GM21526 (cell line): ENCODE measurements around the gene C1orf216.
"Not testable (repeated sequence)": the region's sequence is repeated elsewhere in the genome, so short reads cannot be mapped to it uniquely, and the experiment has no call there.

Source experiments
- ATAC-seq: cut with Tn5 transposase; IDR thresholded peaks from one replicate; pipeline ENCODE4 v1.9.1; 2021; ENCODE audit warnings: moderate library complexity; ENCODE audit not compliant: unreplicated experiment, low FRiP score

C1orf216 gene, protein sequence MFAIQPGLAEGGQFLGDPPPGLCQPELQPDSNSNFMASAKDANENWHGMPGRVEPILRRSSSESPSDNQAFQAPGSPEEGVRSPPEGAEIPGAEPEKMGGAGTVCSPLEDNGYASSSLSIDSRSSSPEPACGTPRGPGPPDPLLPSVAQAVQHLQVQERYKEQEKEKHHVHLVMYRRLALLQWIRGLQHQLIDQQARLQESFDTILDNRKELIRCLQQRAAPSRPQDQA

GRCh38 chr1:35718492-35719336 is at the start of gene C1orf216:
Gene C1orf216, minus strand, starts transcription at chr1:35718884. Its CDS starts 2,563 bp downstream, at chr1:35716321.
- no peak for ATAC-seq

- no peak for ATAC-seq
Measured at GRCh38 chr1:35764283-35764682, 45.6 kb upstream of the C1orf216 start.

DNA sequence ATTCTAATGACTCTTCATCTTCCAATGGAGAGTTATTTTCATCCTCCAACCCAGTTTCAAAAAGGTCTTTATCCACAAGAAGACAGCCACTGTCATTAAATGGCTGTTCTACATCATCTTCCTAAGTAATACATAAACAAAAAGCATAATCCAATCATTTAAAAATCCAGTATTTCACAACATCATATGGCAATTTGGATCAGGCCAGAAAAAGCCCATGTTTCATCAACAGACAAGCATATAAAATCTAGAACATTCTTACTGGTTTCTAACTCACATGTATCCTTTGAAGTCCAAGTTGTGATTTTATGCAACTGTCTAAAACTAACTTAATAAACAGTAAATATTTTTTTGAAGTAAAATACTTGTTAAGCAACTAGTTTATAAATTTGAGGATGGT is 44.5 kb upstream of the C1orf216 start:
- no peak for ATAC-seq

GRCh38 chr1:35762141-35762540 is 43.5 kb upstream of the C1orf216 start:
- ATAC-seq: no peak

DNA sequence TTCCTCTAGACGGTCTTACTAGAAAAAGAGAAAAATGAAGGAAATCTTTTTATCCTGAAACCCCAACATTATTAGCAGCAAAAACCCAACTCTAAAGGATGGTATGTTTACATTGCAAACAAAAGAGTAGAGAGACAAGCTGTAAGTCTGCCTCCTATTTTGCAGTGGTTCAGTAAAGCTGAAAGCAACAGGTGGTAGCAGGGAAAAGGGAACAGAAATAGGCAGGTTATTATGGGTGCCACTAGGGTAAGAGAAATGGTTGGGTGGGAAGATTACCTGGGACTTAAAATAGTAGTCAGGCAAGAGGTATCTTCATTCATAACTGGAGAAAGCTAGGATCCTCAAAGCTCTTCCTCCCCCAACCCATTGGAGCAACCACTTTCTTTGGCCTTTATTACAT is 37.4 kb upstream of the C1orf216 start:
- ATAC-seq: no peak

GRCh38 chr1:35753626-35754260 is 35.1 kb upstream of the C1orf216 start:
- no peak for ATAC-seq

- no peak for ATAC-seq
Measured at GRCh38 chr1:35748326-35748725, 29.6 kb upstream of the C1orf216 start.

- ATAC-seq: no peak
Measured at GRCh38 chr1:35745124-35745730, 26.5 kb upstream of the C1orf216 start.

DNA sequence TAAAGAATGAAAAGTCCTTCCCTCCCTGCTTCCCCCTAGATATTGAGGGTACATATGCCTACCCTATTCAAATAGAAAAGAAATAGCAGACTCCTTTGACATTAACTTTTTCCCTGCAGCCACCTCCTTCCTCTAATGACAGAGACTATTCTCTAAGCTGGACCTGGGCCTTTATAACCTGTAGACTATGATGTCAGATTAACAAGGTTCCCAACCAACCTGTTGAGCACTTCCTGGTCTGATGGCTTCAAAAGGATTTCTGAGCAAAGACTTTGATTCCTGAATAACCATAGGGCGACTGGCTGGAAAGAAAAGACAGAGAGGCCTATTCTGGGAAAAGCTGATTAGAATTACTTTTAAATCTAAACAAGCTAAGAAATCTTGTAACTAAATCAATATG is 18.4 kb upstream of the C1orf216 start:
- no peak for ATAC-seq

- no peak for ATAC-seq
Measured at GRCh38 chr1:35727434-35728040, 8.9 kb upstream of the C1orf216 start.

- no peak for ATAC-seq
Measured at GRCh38 chr1:35726450-35727433, 8.1 kb upstream of the C1orf216 start.

- no peak for ATAC-seq
Measured at GRCh38 chr1:35725596-35725995, 6.9 kb upstream of the C1orf216 start.

DNA sequence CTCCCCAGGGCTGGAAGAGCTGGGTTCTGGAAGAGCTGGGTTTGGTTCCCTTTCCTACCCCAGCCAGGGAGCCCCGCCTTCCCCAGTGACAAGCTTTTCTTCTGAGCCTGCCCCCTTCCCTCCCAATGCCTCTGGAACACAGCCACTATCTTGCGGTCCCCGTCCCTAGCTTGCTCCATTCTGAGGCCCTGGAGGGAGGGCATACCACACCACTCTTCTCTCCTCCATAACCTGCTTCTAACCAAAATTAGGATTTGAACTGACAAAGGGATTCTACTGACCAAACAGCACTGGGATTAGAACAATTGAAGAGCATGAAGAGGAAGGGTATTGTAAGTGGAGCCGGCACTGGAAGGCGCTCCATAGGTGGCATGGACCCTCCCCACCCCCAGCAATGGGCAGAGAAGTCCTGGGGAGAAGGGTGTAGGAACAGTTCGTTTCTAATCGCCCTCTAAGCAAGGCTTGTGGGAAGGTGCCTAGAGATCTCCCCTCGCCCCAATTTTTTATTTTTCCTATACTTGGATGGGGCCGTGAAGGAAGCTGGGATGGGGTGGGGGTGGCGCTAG is 690 bp downstream of the C1orf216 start:
- no peak for ATAC-seq

DNA sequence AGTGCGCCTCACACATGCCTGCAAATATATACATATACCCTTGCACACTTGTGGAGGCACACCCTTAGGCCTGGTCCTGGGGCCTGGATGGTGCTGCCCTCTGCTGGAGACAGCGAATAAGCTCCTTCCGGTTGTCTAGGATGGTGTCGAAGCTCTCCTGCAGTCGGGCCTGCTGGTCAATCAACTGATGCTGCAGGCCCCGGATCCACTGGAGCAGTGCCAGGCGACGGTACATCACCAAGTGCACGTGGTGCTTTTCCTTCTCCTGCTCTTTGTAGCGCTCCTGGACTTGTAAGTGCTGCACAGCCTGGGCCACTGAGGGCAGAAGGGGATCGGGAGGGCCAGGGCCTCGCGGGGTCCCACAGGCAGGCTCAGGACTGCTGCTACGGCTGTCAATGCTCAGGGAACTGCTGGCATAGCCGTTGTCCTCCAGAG is 3.1 kb downstream of the C1orf216 start:
- ATAC-seq: no peak

DNA sequence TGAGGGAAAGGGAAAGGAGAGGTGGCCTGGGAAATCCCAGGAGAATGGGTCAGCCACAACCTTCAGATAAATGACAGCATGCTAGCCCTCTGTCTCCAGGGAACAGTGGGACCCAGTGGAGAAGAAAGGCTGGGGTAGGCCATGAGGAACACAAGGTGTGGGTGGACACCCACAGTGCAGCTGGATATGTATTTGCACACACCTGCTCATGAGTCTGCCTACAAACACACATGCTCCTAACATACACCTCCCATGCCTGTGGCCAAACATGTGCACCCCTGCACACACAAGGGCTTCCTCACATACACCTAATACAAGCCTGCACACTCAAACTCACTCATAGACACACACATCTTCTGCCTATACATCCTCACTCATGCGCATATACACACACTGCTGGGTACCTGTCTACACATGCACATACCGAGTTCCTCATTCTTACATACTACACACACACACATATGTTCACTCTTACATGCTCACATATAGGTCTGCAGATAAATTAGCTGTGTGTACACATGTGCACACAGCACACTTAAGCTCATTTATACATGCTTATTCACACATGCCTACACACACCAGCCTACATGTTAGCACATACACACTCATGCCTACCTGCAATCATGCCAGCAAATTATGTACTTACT is 3.6 kb downstream of the C1orf216 start:
- ATAC-seq: no peak

- ATAC-seq: not testable (repeated sequence)
Measured at GRCh38 chr1:35711098-35711497, 7.6 kb downstream of the C1orf216 start.

- ATAC-seq: no peak
Measured at GRCh38 chr1:35708952-35709351, 9.7 kb downstream of the C1orf216 start.

DNA sequence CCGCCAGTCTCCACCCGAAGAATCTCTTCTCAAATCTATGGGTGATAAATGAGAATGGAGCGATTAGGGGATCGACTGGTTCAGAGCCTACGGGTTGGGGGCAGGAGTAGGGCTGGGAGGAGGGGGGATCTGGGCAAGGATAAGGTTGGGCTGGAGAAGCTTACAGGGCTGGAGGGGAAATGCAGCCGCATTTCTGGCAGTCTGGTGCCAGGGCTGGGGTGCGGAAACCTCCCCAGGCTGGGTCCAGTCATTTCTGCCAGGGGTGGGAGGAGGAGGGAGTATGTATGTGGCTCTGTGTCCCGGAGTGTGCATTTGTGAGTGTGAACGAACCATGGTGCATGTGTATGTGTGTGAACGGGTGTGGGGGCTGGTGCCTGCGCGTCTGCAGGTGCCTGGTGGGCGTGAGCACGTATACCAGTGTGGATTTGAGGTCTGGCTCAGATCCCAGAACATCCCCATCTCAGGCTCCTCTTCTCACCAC is 10.2 kb downstream of the C1orf216 start:
- no peak for ATAC-seq
